Endodermal cell (in vitro differentiated cells): Measurements from ENCODE around the gene CA9. TPM values are rescaled to one million over a fixed set of nuclear protein-coding genes. Genes with fewer than 3 reads are reported as not detected.

Experiments
- DNase-seq: peaks from one replicate; pipeline ENCODE4 v3.0.0-alpha.2; 2017
- H3K27ac ChIP-seq: 2 replicates; pipeline ENCODE4 v1.5.1; 2013; ENCODE audit warnings: mild to moderate bottlenecking, low read depth, low read length, moderate library complexity
- H3K27me3 ChIP-seq: 2 replicates; pipeline ENCODE4 v1.6.1; 2013; ENCODE audit warnings: mild to moderate bottlenecking, low read length, moderate library complexity; ENCODE audit not compliant: insufficient read depth, control insufficient read depth, poor library complexity, severe bottlenecking
- H3K36me3 ChIP-seq: 2 replicates; pipeline ENCODE4 v1.7.0; 2013; ENCODE audit warnings: mild to moderate bottlenecking, low read length, moderate library complexity; ENCODE audit not compliant: control insufficient read depth, insufficient read depth
- H3K4me1 ChIP-seq: one replicate; pipeline ENCODE4 v1.7.0; 2013; ENCODE audit warnings: low read length; ENCODE audit not compliant: control insufficient read depth, insufficient read depth
- H3K4me3 ChIP-seq: 2 replicates; pipeline ENCODE4 v1.5.1; 2013; ENCODE audit warnings: mild to moderate bottlenecking, low read length, moderate library complexity
- H3K9ac ChIP-seq: 2 replicates; pipeline ENCODE4 v1.6.1; 2013; ENCODE audit warnings: mild to moderate bottlenecking, low read length, moderate library complexity; ENCODE audit not compliant: poor library complexity, severe bottlenecking; ENCODE audit errors: extremely low read depth
- H3K9me3 ChIP-seq: 2 replicates; pipeline ENCODE4 v1.6.1; 2013; ENCODE audit warnings: mild to moderate bottlenecking, low read length, moderate library complexity; ENCODE audit not compliant: control insufficient read depth
- H3K27ac Mint-ChIP-seq: 2 replicates; pipeline ENCODE4 v1.8.0; 2020; ENCODE audit warnings: mixed read lengths
- H3K27me3 Mint-ChIP-seq: 2 replicates; pipeline ENCODE4 v1.8.0; 2021; ENCODE audit warnings: mild to moderate bottlenecking, mixed read lengths; ENCODE audit not compliant: insufficient read depth
- H3K36me3 Mint-ChIP-seq: 2 replicates; pipeline ENCODE4 v1.8.0; 2020; ENCODE audit warnings: low read depth, mixed read lengths
- H3K4me1 Mint-ChIP-seq: 2 replicates; pipeline ENCODE4 v1.8.0; 2020; ENCODE audit warnings: mixed read lengths
- H3K4me3 Mint-ChIP-seq: 2 replicates; pipeline ENCODE4 v1.8.0; 2020; ENCODE audit warnings: mild to moderate bottlenecking, moderate library complexity, mixed read lengths
- H3K9me3 Mint-ChIP-seq: 2 replicates; pipeline ENCODE4 v1.8.0; 2020; ENCODE audit warnings: mild to moderate bottlenecking, mixed read lengths
- CTCF ChIP-seq: fragments of 200-600 bp; sonication (generic); conservative IDR thresholded peaks from 2 replicates; pipeline ENCODE4 v1.5.0; 2021; ENCODE audit warnings: antibody characterized with exemption, mild to moderate bottlenecking
- WGBS, 2 experiments: methylation state at CpG; one replicate each; pipeline versions ENCODE4 v1.1.5 to v1.1.7; 2013; ENCODE audit warnings: missing lambda C conversion rate in 2 of 2, mixed read lengths in 1 of 2; ENCODE audit not compliant: insufficient coverage in 1 of 2, insufficient read length in 1 of 2; 5-methylcytosine and 5-hydroxymethylcytosine counted together
- total RNA-seq, 2 donors: library from RNA; stranded (reverse); fragmentation: NEBNext Ultra II Directional in 1 of 2; extraction: Animal tissue kit (Norgen Biotek cat#: 25700) in 1 of 2; gene quantifications; 2 replicates in 1 of 2; 3 replicates in 1 of 2; pipeline ENCODE4 v1.2.1, GENCODE V29; 2021

Gene CA9
- total RNA-seq, 2 donors from 2014 or later: 1.8 to 3.6 TPM

- no peak overlapping the region for H3K4me3 Mint-ChIP-seq
These were observed 5.4 kb downstream of the CA9 start for GRCh38 chr9:35679091-35679490.

GRCh38 chr9:35679766-35680330 lies 6.1 kb downstream of the CA9 start:
- peaks cover 7% of the 10 kb centered on the region for H3K27me3 Mint-ChIP-seq
- H3K9me3 Mint-ChIP-seq: no peaks in the 10 kb centered on the region

More at GRCh38 chr9:35679091-35679490, 5.4 kb downstream of the CA9 start:
- H3K9ac ChIP-seq: no peak overlapping the region
- DNase-seq: no peak
- peaks cover 24% of the 10 kb centered on the region for H3K4me1 Mint-ChIP-seq
- TF ChIP-seq CTCF: no peak
- H3K27me3 ChIP-seq: peaks cover 7% of the 10 kb centered on the region
- H3K27ac ChIP-seq: no peak overlapping the region
- H3K27me3 Mint-ChIP-seq: peaks cover 14% of the 10 kb centered on the region
- no peaks in the 10 kb centered on the region for H3K9me3 Mint-ChIP-seq
- peaks cover 22% of the 10 kb centered on the region for H3K36me3 ChIP-seq
- no peaks in the 10 kb centered on the region for H3K9me3 ChIP-seq
- peaks cover 6% of the 10 kb centered on the region for H3K4me1 ChIP-seq
- H3K4me3 ChIP-seq: no peak overlapping the region
- H3K36me3 Mint-ChIP-seq: peaks cover 23% of the 10 kb centered on the region
- 80 to 92% methylated on average over 2 to 5 of the region's 5 CpGs for WGBS, 2 experiments
- no peak overlapping the region for H3K27ac Mint-ChIP-seq

GRCh38 chr9:35680331-35681105 lies 6.8 kb downstream of the CA9 start:
- Mint-ChIP-seq H3K27me3 (peaks cover 5% of the 10 kb centered on the region), H3K4me1 (peaks cover 24% of the 10 kb centered on the region), H3K4me3 (no peak overlapping the region), H3K9me3 (no peaks in the 10 kb centered on the region), H3K27ac (peak overlapping the region; percentile 59), H3K36me3 (peaks cover 36% of the 10 kb centered on the region)
- no peak for TF ChIP-seq CTCF
- Histone ChIP-seq H3K4me3 (no peak overlapping the region), H3K9ac (no peak overlapping the region), H3K27ac (no peak overlapping the region), H3K4me1 (peaks cover 6% of the 10 kb centered on the region), H3K36me3 (peaks cover 36% of the 10 kb centered on the region), H3K9me3 (no peaks in the 10 kb centered on the region), H3K27me3 (no peaks in the 10 kb centered on the region)
- 50 to 52% methylated on average over 10 to 14 of the region's 15 CpGs for WGBS, 2 experiments
- peak; percentile 90 for DNase-seq

More at GRCh38 chr9:35679766-35680330, 6.1 kb downstream of the CA9 start:
- H3K36me3 ChIP-seq: peaks cover 29% of the 10 kb centered on the region
- Mint-ChIP-seq H3K4me3 (no peak overlapping the region), H3K36me3 (peaks cover 30% of the 10 kb centered on the region), H3K27ac (no peak overlapping the region), H3K4me1 (peaks cover 24% of the 10 kb centered on the region)
- H3K27me3 ChIP-seq: no peaks in the 10 kb centered on the region
- peaks cover 6% of the 10 kb centered on the region for H3K4me1 ChIP-seq
- TF ChIP-seq CTCF: no peak
- 90 to 91% methylated on average over 5 to 8 of the region's 8 CpGs for WGBS, 2 experiments
- H3K9ac ChIP-seq: no peak overlapping the region
- no peak for DNase-seq
- no peak overlapping the region for H3K4me3 ChIP-seq
- H3K9me3 ChIP-seq: no peaks in the 10 kb centered on the region
- no peak overlapping the region for H3K27ac ChIP-seq
